ENCODE data around the gene FHDC1.

DNA sequence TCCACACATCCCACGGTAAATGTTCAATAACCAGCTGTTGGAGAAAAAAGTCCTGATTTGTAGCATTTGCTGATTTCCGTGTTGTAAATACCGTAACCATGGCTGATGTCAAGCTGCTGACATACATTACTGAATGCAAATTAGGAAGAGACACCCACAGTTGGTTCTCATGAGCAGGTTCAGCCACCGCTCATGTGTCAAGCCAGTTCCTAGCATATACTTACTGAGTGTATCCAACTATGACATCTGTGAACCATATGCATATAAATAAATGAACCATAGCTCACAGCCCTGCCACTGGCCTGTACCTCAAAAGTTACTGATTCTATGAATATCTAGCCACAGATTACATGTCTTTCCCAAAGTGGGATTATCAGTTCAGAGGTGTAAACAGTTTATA, 29.5 kb downstream of the FHDC1 start:
- TF ChIP-seq, protein P1, sequence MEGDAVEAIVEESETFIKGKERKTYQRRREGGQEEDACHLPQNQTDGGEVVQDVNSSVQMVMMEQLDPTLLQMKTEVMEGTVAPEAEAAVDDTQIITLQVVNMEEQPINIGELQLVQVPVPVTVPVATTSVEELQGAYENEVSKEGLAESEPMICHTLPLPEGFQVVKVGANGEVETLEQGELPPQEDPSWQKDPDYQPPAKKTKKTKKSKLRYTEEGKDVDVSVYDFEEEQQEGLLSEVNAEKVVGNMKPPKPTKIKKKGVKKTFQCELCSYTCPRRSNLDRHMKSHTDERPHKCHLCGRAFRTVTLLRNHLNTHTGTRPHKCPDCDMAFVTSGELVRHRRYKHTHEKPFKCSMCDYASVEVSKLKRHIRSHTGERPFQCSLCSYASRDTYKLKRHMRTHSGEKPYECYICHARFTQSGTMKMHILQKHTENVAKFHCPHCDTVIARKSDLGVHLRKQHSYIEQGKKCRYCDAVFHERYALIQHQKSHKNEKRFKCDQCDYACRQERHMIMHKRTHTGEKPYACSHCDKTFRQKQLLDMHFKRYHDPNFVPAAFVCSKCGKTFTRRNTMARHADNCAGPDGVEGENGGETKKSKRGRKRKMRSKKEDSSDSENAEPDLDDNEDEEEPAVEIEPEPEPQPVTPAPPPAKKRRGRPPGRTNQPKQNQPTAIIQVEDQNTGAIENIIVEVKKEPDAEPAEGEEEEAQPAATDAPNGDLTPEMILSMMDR (IDR thresholded peaks at IDR 0.05), result no peak
- TF ChIP-seq POLR2A (IDR thresholded peaks at IDR 0.05), result no peak

Data from body of pancreas (tissue), 4 donors.